ENCODE results near the gene MTSS2. TPM values are rescaled to one million over a fixed set of nuclear protein-coding genes. Genes with fewer than 3 reads are reported as not detected.

The MTSS2 gene
- total RNA-seq, 4 donors from 2014 or later = 42.6 to 160 (median 93.9) TPM

DNA sequence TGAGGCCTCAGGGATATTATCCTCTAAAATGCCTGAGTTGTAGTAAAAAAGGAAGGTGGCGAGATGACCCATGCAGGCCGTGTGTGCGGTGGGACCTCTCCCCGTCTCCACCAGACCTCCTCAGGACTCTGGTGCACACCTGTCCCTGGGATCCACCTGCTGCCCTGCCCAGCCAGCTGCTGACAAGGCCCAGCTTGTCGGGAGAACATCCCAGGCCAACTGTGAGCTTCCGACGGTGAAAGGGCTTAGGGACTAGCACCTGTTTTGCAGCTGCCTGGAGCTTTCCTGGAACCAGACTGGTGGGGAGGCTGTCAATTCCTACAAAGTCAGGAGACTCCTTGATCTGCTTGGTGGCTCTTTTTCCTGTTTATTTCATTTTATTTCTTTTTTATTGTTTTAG lies 27.9 kb downstream of the MTSS2 start:
- TF ChIP-seq POLR2A (IDR thresholded peaks at IDR 0.05) = no peak
- TF ChIP-seq, protein P1, sequence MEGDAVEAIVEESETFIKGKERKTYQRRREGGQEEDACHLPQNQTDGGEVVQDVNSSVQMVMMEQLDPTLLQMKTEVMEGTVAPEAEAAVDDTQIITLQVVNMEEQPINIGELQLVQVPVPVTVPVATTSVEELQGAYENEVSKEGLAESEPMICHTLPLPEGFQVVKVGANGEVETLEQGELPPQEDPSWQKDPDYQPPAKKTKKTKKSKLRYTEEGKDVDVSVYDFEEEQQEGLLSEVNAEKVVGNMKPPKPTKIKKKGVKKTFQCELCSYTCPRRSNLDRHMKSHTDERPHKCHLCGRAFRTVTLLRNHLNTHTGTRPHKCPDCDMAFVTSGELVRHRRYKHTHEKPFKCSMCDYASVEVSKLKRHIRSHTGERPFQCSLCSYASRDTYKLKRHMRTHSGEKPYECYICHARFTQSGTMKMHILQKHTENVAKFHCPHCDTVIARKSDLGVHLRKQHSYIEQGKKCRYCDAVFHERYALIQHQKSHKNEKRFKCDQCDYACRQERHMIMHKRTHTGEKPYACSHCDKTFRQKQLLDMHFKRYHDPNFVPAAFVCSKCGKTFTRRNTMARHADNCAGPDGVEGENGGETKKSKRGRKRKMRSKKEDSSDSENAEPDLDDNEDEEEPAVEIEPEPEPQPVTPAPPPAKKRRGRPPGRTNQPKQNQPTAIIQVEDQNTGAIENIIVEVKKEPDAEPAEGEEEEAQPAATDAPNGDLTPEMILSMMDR (IDR thresholded peaks at IDR 0.05 in 4 of 5, conservative IDR thresholded peaks at IDR 0.05 in 1 of 5) = no peak
- in situ Hi-C loops (cut with MboI; ENCODE audit: low sequenced_read_pairs in 4 of 4) = loop anchor here in 3 of 4 donors (10.0 to 25.0 kb wide), 3 partner anchors 123 to 296 kb away; no protein-coding TSS in a partner anchor
- H3K27me3 ChIP-seq = no peaks in the 10 kb centered on the region
- H3K4me3 ChIP-seq = no peak overlapping the region
- ATAC-seq (no peak), DNase-seq (no peak)
- no peaks in the 10 kb centered on the region for H3K9me3 ChIP-seq
- peaks cover 4 to 11% of the 10 kb centered on the region in 2 donors for H3K4me1 ChIP-seq
- intact Hi-C loops (cut with DNase I; ENCODE audit: low total_unique reads) = no loop called here
- no peak overlapping the region for H3K27ac ChIP-seq
- peaks cover 0 to 2% of the 10 kb centered on the region in 2 donors for H3K36me3 ChIP-seq

DNA sequence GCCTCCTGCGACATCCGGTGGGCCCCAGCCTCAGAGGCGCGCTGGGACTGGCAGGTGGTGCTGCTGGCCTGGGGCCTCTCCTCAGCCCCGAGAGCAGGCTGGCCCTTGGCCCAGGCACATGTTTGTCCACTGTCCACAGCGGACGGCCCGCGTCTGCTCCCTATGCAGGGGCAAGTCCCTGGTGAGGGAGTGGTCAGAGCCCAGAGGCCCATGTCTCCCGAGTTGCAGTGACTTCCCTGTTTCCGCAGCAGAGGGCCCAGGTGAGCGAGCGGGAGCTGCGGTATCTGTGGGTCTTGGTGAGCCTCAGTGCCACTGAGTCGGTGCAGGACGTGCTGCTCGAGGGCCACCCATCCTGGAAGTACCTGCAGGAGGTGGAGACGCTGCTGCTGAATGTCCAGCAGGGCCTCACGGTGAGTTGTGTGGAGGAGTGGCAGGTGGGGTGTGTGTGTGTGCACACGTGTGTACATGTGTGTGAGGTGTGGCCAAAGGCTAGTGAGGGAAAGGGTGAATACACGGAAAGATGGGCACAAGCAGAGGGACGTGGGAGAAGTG lies 29.1 kb downstream of the MTSS2 start:
- no peaks in the 10 kb centered on the region for H3K9me3 ChIP-seq
- intact Hi-C loops (cut with DNase I; ENCODE audit: low total_unique reads) = no loop called here
- in situ Hi-C loops (cut with MboI; ENCODE audit: low sequenced_read_pairs in 4 of 4) = loop anchor here in 3 of 4 donors (10.0 to 25.0 kb wide), 3 partner anchors 122 to 294 kb away; no protein-coding TSS in a partner anchor
- TF ChIP-seq, protein P1 (IDR thresholded peaks at IDR 0.05 in 4 of 5, conservative IDR thresholded peaks at IDR 0.05 in 1 of 5) = no peak
- no peak for TF ChIP-seq POLR2A (IDR thresholded peaks at IDR 0.05)
- no peak overlapping the region for H3K4me3 ChIP-seq
- H3K36me3 ChIP-seq = no peaks in the 10 kb centered on the region
- peaks cover 4 to 11% of the 10 kb centered on the region in 2 donors for H3K4me1 ChIP-seq
- H3K27me3 ChIP-seq = no peaks in the 10 kb centered on the region
- no peak for DNase-seq
- H3K27ac ChIP-seq = no peak overlapping the region
- ATAC-seq = no peak

DNA sequence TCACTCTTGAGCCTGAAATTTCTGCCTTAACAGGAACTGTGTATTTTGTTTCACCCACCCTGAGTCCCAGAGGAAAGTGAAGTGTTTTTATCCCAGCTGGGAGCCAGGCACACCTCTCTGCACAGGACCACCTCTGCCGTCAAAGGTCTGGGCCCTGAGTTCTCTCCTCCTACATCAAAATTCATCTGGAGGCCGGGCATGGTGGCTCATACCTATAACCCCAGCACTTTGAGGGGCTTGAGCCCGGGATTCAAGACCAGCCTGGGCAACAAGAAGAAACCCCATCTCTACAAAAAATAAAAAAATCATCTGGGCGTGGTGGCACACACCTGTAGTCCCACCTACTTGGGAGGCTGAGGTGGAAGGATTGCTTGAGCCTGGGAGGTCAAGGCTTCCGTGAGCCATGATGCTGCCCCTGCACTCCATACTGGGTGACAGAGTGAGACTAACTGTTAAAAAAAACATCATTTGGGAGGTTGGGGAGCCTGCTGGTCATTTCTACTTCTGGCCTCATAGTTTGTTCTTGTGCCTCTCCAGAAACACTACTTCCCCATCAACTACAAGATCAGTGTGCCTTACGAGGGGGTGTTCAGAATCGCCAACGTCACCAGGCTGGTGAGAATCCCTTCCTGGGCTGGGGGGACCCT lies 29.7 kb downstream of the MTSS2 start:
- H3K4me1 ChIP-seq = peaks cover 4 to 11% of the 10 kb centered on the region in 2 donors
- no peaks in the 10 kb centered on the region for H3K27me3 ChIP-seq
- DNase-seq = no peak
- H3K36me3 ChIP-seq = no peaks in the 10 kb centered on the region
- intact Hi-C loops (cut with DNase I; ENCODE audit: low total_unique reads) (no loop called here), in situ Hi-C loops (cut with MboI; ENCODE audit: low sequenced_read_pairs in 4 of 4) (loop anchor here in 3 of 4 donors (10.0 to 25.0 kb wide), 3 partner anchors 121 to 294 kb away; no protein-coding TSS in a partner anchor)
- no peak overlapping the region for H3K27ac ChIP-seq
- H3K4me3 ChIP-seq = no peak overlapping the region
- H3K9me3 ChIP-seq = no peaks in the 10 kb centered on the region
- TF ChIP-seq, protein P1 (IDR thresholded peaks at IDR 0.05 in 4 of 5, conservative IDR thresholded peaks at IDR 0.05 in 1 of 5) = no peak
- no peak for ATAC-seq

GRCh38 chr16:70653809-70654771 lies 31.8 kb downstream of the MTSS2 start:
- intact Hi-C loops (cut with DNase I; ENCODE audit: low total_unique reads) = loop anchor here (1.0 to 2.0 kb wide), 3 partner anchors 81 to 283 kb away; no protein-coding TSS in a partner anchor
- in situ Hi-C loops (cut with MboI; ENCODE audit: low sequenced_read_pairs in 4 of 4) = loop anchor here (5.0 to 25.0 kb wide), 5 partner anchors 119 to 292 kb away; no protein-coding TSS in a partner anchor
- no peaks in the 10 kb centered on the region for H3K9me3 ChIP-seq
- no peaks in the 10 kb centered on the region for H3K36me3 ChIP-seq
- H3K4me3 ChIP-seq = peak overlapping the region; percentile 21 to 28 (median 24)
- ATAC-seq = peak; percentile 76 to 89
- DNase-seq = peak; percentile 51 to 77
- H3K4me1 ChIP-seq = peaks cover 4 to 11% of the 10 kb centered on the region in 2 donors
- H3K27ac ChIP-seq = peak overlapping the region in 3 of 4 donors; percentile 33 to 66 (median 57)
- no peak for TF ChIP-seq POLR2A (IDR thresholded peaks at IDR 0.05)
- TF ChIP-seq, protein P1 (IDR thresholded peaks at IDR 0.05 in 4 of 5, conservative IDR thresholded peaks at IDR 0.05 in 1 of 5) = peak; percentile 88 to 94 (median 93)
- no peaks in the 10 kb centered on the region for H3K27me3 ChIP-seq

All from gastrocnemius medialis (tissue), 4 donors.